IMR-90 (cell line): ENCODE measurements around the gene SPINT1. TPM values are rescaled to one million over a fixed set of nuclear protein-coding genes. Genes with fewer than 3 reads are reported as not detected.

Experiments
- ATAC-seq: fragments of 200-7000 bp; cut with Tn5 transposase; 2 replicates; pipeline ENCODE4 v1.9.1; 2020; ENCODE audit warnings: low read depth, mild to moderate bottlenecking, moderate library complexity
- BruUV-seq: library from RNA; stranded (reverse); fragments of 400-500 nt; replicated peaks from 2 replicates; lab custom pipeline; 2021; lab: Mats Ljungman, UMichigan
- CTCF ChIA-PET: fragments of 300-600 bp; formaldehyde crosslinking; extraction: SDS; loops from one replicate; lab custom pipeline; 2021; ENCODE audit warnings: antibody characterized with exemption; lab: Yijun Ruan, JAX
- POLR2A ChIA-PET: fragments of 300-600 bp; sonication (Branson Sonifier 250); formaldehyde crosslinking; loops from one replicate; lab custom pipeline; 2022; ENCODE audit warnings: antibody characterized with exemption; ENCODE audit not compliant: unreplicated experiment; lab: Charles Lee
- DNase-seq: peaks from one replicate; pipeline ENCODE4 v3.0.0; 2013
- H2AFZ ChIP-seq: replicated peaks from 2 replicates; pipeline ENCODE3; 2013; ENCODE audit warnings: low read length, mild to moderate bottlenecking; ENCODE audit not compliant: poor library complexity
- H2AK5ac ChIP-seq: 2 replicates; pipeline ENCODE4 v1.6.1; 2013; ENCODE audit warnings: low read depth, low read length, inconsistent platforms
- H2AK9ac ChIP-seq: replicated peaks from 2 replicates; pipeline ENCODE3; 2013; ENCODE audit warnings: mild to moderate bottlenecking, low read depth, low read length, moderate library complexity; ENCODE audit not compliant: poor library complexity
- H2BK120ac ChIP-seq: 2 replicates; pipeline ENCODE4 v1.6.1; 2013; ENCODE audit warnings: low read depth, low read length, inconsistent platforms
- H2BK15ac ChIP-seq: 3 replicates; pipeline ENCODE4 v1.6.1; 2013; ENCODE audit warnings: low read depth, low read length, inconsistent platforms
- H2BK20ac ChIP-seq: 2 replicates; pipeline ENCODE4 v1.6.1; 2013; ENCODE audit warnings: low read depth, mild to moderate bottlenecking, inconsistent platforms, low read length, moderate library complexity
- H2BK5ac ChIP-seq: 2 replicates; pipeline ENCODE4 v1.6.1; 2013; ENCODE audit warnings: mild to moderate bottlenecking, low read depth, low read length, inconsistent platforms; ENCODE audit not compliant: poor library complexity, severe bottlenecking
- H3K14ac ChIP-seq: replicated peaks from 2 replicates; pipeline ENCODE4 v1.6.1; 2013; ENCODE audit warnings: low read depth, low read length, inconsistent platforms
- H3K18ac ChIP-seq: 2 replicates; pipeline ENCODE4 v1.6.1; 2013; ENCODE audit warnings: low read depth, low read length, control low read depth
- H3K23ac ChIP-seq: 2 replicates; pipeline ENCODE4 v1.6.1; 2013; ENCODE audit warnings: low read depth, low read length, inconsistent platforms
- H3K27ac ChIP-seq: 2 replicates; pipeline ENCODE4 v1.5.1; 2013; ENCODE audit warnings: mild to moderate bottlenecking, control low read depth, low read length; ENCODE audit not compliant: insufficient read depth
- H3K27me3 ChIP-seq: 2 replicates; pipeline ENCODE4 v1.6.1; 2013; ENCODE audit warnings: low read length; ENCODE audit not compliant: control insufficient read depth, insufficient read depth
- H3K36me3 ChIP-seq: 2 replicates; pipeline ENCODE4 v1.6.1; 2013; ENCODE audit warnings: low read length, mixed read lengths; ENCODE audit not compliant: control insufficient read depth, insufficient read depth
- H3K4ac ChIP-seq: 2 replicates; pipeline ENCODE4 v1.6.1; 2013; ENCODE audit warnings: low read depth, low read length, inconsistent platforms
- H3K4me1 ChIP-seq: 2 replicates; pipeline ENCODE4 v1.6.1; 2013; ENCODE audit warnings: low read length, mixed read lengths; ENCODE audit not compliant: control insufficient read depth, insufficient read depth
- H3K4me2 ChIP-seq: 2 replicates; pipeline ENCODE4 v1.6.1; 2013; ENCODE audit warnings: low read depth, mild to moderate bottlenecking, control low read depth, low read length, moderate library complexity
- H3K4me3 ChIP-seq: 2 replicates; pipeline ENCODE4 v1.5.1; 2013; ENCODE audit warnings: low read depth, mild to moderate bottlenecking, control low read depth, low read length, moderate library complexity; ENCODE audit not compliant: insufficient read depth
- H3K56ac ChIP-seq: 2 replicates; pipeline ENCODE4 v1.6.1; 2013; ENCODE audit warnings: low read length, inconsistent platforms; ENCODE audit not compliant: insufficient read depth; ENCODE audit errors: extremely low read depth
- H3K79me1 ChIP-seq, 2 experiments: 2 replicates each; pipeline ENCODE4 v1.6.1; 2013; ENCODE audit warnings: low read length in 2 of 2, inconsistent platforms in 1 of 2, low read depth in 1 of 2
- H3K9ac ChIP-seq: 2 replicates; pipeline ENCODE4 v1.6.1; 2013; ENCODE audit warnings: low read depth, low read length, control low read depth
- H3K9me1 ChIP-seq: 2 replicates; pipeline ENCODE4 v1.6.1; 2013; ENCODE audit warnings: low read length, inconsistent platforms; ENCODE audit not compliant: insufficient read depth
- H3K9me3 ChIP-seq: 2 replicates; pipeline ENCODE4 v1.6.1; 2013; ENCODE audit warnings: low read length; ENCODE audit not compliant: control insufficient read depth, insufficient read depth
- H4K20me1 ChIP-seq: 2 replicates; pipeline ENCODE4 v1.6.1; 2013; ENCODE audit warnings: low read length, inconsistent platforms; ENCODE audit not compliant: insufficient read depth
- H4K5ac ChIP-seq: 2 replicates; pipeline ENCODE4 v1.6.1; 2013; ENCODE audit warnings: mild to moderate bottlenecking, low read depth, low read length, control low read depth
- H4K8ac ChIP-seq, 2 experiments: 2 replicates each; pipeline ENCODE4 v1.6.1; 2013; ENCODE audit warnings: low read depth in 2 of 2, low read length in 2 of 2, control low read depth in 1 of 2, inconsistent platforms in 1 of 2
- H4K91ac ChIP-seq: 2 replicates; pipeline ENCODE4 v1.6.1; 2013; ENCODE audit warnings: low read depth, low read length, inconsistent platforms; ENCODE audit not compliant: insufficient read depth
- BHLHE40 ChIP-seq: fragments of 150-350 bp; IDR thresholded peaks from 2 replicates; pipeline ENCODE4 v1.6.1; 2016; ENCODE audit warnings: mild to moderate bottlenecking, low read depth, low read length
- CEBPB ChIP-seq: IDR thresholded peaks from 2 replicates; pipeline ENCODE4 v1.6.1; 2012; ENCODE audit warnings: low read depth, low read length, improper control_type of control experiment
- CHD1 ChIP-seq: IDR thresholded peaks from 2 replicates; pipeline ENCODE4 v1.6.1; 2012; ENCODE audit warnings: low read depth, low read length, improper control_type of control experiment
- MAFK ChIP-seq: IDR thresholded peaks from 2 replicates; pipeline ENCODE4 v1.6.1; 2012; ENCODE audit warnings: low read depth, low read length, improper control_type of control experiment
- MAZ ChIP-seq: IDR thresholded peaks from 2 replicates; pipeline ENCODE4 v1.6.1; 2012; ENCODE audit warnings: low read depth, mild to moderate bottlenecking, low read length, improper control_type of control experiment, moderate library complexity, borderline replicate concordance
- RCOR1 ChIP-seq: IDR thresholded peaks from 2 replicates; pipeline ENCODE4 v1.6.1; 2012; ENCODE audit warnings: mild to moderate bottlenecking, low read length, improper control_type of control experiment; ENCODE audit not compliant: insufficient replicate concordance
- WGBS, 2 experiments: methylation state at CpG; one replicate each; pipeline versions ENCODE4 v1.1.5 to v1.1.7; 2013; ENCODE audit warnings: missing lambda C conversion rate in 2 of 2; ENCODE audit not compliant: insufficient read length in 1 of 2; ENCODE audit errors: extremely low coverage in 2 of 2; 5-methylcytosine and 5-hydroxymethylcytosine counted together
- dilution Hi-C: fragments of 300-500 bp; cut with HindIII; formaldehyde crosslinking; loops from one replicate; pipeline ENCODE4 v1.14.3; 2018; ENCODE audit warnings: low sequenced_read_pairs; ENCODE audit not compliant: unreplicated experiment
- in situ Hi-C: fragments of 300-500 bp; cut with MboI; formaldehyde crosslinking; loops from 3 replicates; pipeline ENCODE4 v1.14.3; 2019; ENCODE audit warnings: low sequenced_read_pairs, inconsistent platforms, mixed read lengths
- intact Hi-C: fragments of 100-400 bp; cut with micrococcal nuclease; formaldehyde crosslinking; loops from 2 replicates; pipeline ENCODE4 v1.10.0; 2022
- polyA plus RNA-seq, 3 experiments: library from polyadenylated mRNA; depleted of rRNA; stranded (reverse); fragments of >200 nt; gene quantifications; 2 replicates each; pipeline ENCODE4 v1.2.3, GENCODE V29; 2012; ENCODE audit warnings: low replicate concordance in 1 of 3
- total RNA-seq: library from RNA; depleted of rRNA; stranded (reverse); fragments of >200 nt; gene quantifications from 2 replicates; pipeline ENCODE4 v1.2.3, GENCODE V29; 2012
- TF ChIP-seq, protein P1 (sequence below): conservative IDR thresholded peaks from 2 replicates; pipeline ENCODE4 v1.5.1; 2012; ENCODE audit warnings: mild to moderate bottlenecking, low read depth, low read length, improper control_type of control experiment
- TF ChIP-seq, protein P2 (sequence below): fragments of 150-350 bp; IDR thresholded peaks from 2 replicates; pipeline ENCODE4 v1.6.1; 2016; ENCODE audit warnings: low read depth, mild to moderate bottlenecking, low read length, moderate library complexity, borderline replicate concordance

SPINT1 gene
- total and polyA plus RNA-seq, 2 of the 4 experiments (the other 2 are of a cell fraction): 0.90 to 2.1 TPM

DNA sequence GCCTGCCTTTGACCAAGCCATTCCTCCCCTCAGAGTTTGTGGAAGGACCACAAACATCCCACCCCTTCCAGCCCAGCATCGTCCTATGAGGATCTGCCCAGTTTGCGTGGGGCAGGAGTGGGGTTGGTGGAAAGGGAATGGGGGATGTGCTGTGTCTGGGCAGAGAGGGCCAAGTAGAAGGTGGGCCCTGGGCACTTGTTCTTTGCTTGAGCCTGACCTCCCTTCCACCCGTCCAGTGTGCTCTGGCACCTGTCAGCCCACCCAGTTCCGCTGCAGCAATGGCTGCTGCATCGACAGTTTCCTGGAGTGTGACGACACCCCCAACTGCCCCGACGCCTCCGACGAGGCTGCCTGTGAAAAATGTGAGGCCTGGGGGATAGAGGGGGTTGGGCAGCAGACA is 10.3 kb downstream of the SPINT1 start:
- H3K23ac ChIP-seq: no peak overlapping the region
- no peaks in the 10 kb centered on the region for H3K4me1 ChIP-seq
- peaks cover under 1% of the 10 kb centered on the region; the same call in 1 of the 2 replicates for H3K9me1 ChIP-seq
- H3K14ac ChIP-seq: no peak overlapping the region
- no peak overlapping the region for H3K27ac ChIP-seq
- no peak overlapping the region for H2BK120ac ChIP-seq
- in situ Hi-C loops: no loop called here
- TF ChIP-seq, protein P1, sequence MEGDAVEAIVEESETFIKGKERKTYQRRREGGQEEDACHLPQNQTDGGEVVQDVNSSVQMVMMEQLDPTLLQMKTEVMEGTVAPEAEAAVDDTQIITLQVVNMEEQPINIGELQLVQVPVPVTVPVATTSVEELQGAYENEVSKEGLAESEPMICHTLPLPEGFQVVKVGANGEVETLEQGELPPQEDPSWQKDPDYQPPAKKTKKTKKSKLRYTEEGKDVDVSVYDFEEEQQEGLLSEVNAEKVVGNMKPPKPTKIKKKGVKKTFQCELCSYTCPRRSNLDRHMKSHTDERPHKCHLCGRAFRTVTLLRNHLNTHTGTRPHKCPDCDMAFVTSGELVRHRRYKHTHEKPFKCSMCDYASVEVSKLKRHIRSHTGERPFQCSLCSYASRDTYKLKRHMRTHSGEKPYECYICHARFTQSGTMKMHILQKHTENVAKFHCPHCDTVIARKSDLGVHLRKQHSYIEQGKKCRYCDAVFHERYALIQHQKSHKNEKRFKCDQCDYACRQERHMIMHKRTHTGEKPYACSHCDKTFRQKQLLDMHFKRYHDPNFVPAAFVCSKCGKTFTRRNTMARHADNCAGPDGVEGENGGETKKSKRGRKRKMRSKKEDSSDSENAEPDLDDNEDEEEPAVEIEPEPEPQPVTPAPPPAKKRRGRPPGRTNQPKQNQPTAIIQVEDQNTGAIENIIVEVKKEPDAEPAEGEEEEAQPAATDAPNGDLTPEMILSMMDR: no peak
- no peak for TF ChIP-seq MAZ
- no peak for TF ChIP-seq CEBPB
- no peak for TF ChIP-seq RCOR1
- TF ChIP-seq MAFK: no peak
- TF ChIP-seq BHLHE40: no peak
- TF ChIP-seq, protein P2, sequence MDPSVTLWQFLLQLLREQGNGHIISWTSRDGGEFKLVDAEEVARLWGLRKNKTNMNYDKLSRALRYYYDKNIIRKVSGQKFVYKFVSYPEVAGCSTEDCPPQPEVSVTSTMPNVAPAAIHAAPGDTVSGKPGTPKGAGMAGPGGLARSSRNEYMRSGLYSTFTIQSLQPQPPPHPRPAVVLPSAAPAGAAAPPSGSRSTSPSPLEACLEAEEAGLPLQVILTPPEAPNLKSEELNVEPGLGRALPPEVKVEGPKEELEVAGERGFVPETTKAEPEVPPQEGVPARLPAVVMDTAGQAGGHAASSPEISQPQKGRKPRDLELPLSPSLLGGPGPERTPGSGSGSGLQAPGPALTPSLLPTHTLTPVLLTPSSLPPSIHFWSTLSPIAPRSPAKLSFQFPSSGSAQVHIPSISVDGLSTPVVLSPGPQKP: no peak
- no peak for TF ChIP-seq CHD1
- H4K5ac ChIP-seq: no peak overlapping the region
- DNase-seq (no peak), ATAC-seq (no peak)
- no peak overlapping the region for H2AK5ac ChIP-seq
- WGBS, 2 experiments: no CpG with 5 or more reads among the region's 10 CpGs
- H4K91ac ChIP-seq: no peak overlapping the region
- CTCF ChIA-PET: no interaction called here
- H2BK5ac ChIP-seq: no peak overlapping the region
- intact Hi-C loops: no loop called here
- no peaks in the 10 kb centered on the region for H3K79me1 ChIP-seq
- peaks cover 18% of the 10 kb centered on the region for H3K27me3 ChIP-seq
- no peak overlapping the region for H3K9ac ChIP-seq
- no peak overlapping the region for H2AK9ac ChIP-seq
- H4K20me1 ChIP-seq: no peaks in the 10 kb centered on the region; the same call in 1 of the 2 replicates
- POLR2A ChIA-PET: no interaction called here
- no peaks in the 10 kb centered on the region for H3K9me3 ChIP-seq
- H4K8ac ChIP-seq: no peak overlapping the region
- dilution Hi-C loops: no loop called here
- H3K4me2 ChIP-seq: no peak overlapping the region
- no peak overlapping the region for H3K4ac ChIP-seq
- no peaks in the 10 kb centered on the region for H3K36me3 ChIP-seq
- no peak overlapping the region for H2AFZ ChIP-seq
- no TSS peak for BruUV-seq
- no peak overlapping the region for H3K18ac ChIP-seq
- H2BK20ac ChIP-seq: no peak overlapping the region
- H2BK15ac ChIP-seq: no peak overlapping the region
- no peak overlapping the region for H3K56ac ChIP-seq
- no peak overlapping the region for H3K4me3 ChIP-seq
